Measurements from ENCODE around the gene ASIP. TPM values are rescaled to one million over a fixed set of nuclear protein-coding genes. Genes with fewer than 3 reads are reported as not detected.
"Not testable (repeated sequence)": the region's sequence is repeated elsewhere in the genome, so short reads cannot be mapped to it uniquely, and the experiment has no call there.

Gene ASIP
- total RNA-seq, 1 experiment from 2014 or later = not detected

DNA sequence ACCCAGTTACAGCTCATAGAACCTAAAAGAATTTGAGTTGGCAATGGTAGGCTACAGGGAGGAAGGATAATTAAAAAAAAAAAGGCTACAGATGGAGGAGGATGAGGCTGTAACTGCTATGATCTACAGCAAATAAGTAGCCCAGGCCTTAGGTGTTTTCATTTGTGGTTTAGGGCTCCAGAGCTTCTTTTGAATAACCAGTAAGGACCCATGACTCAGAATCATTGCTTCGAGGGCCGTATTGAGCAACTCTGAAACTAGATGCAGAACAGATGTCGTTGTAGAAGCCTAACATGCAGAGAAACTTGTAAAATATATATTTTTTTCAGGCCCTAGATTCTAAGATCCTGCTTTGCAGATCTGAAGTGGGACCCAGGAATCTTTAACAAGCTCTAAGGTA is 19.0 kb upstream of the ASIP start:
- no peak overlapping the region for H2BK5ac ChIP-seq (ENCODE audit: insufficient read length, low read length)
- no peak overlapping the region for H3K14ac ChIP-seq (ENCODE audit: insufficient read depth, low read length)
- no peak overlapping the region for H2BK20ac ChIP-seq (ENCODE audit: low read depth, low read length, poor library complexity, severe bottlenecking)
- no peak for DNase-seq
- H2AFZ ChIP-seq (ENCODE audit: low read length) = no peak overlapping the region
- no peak overlapping the region for H4K5ac ChIP-seq (ENCODE audit: insufficient read length, low read depth, low read length)
- no peaks in the 10 kb centered on the region for H3K23me2 ChIP-seq (ENCODE audit: insufficient read length, low read depth, low read length, poor library complexity, severe bottlenecking)
- H3K56ac ChIP-seq (ENCODE audit: insufficient read length, low read depth, low read length) = no peak overlapping the region
- H3K4me1 ChIP-seq (ENCODE audit: insufficient read depth, low read length) = no peaks in the 10 kb centered on the region
- no peaks in the 10 kb centered on the region for H3K79me2 ChIP-seq (ENCODE audit: insufficient read depth, low read length)
- H2BK120ac ChIP-seq (ENCODE audit: low read depth, low read length, poor library complexity, severe bottlenecking) = no peak overlapping the region
- H3K79me1 ChIP-seq (ENCODE audit: insufficient read depth, low read depth, low read length, poor library complexity, severe bottlenecking) = no peaks in the 10 kb centered on the region
- H2BK12ac ChIP-seq (ENCODE audit: insufficient read length, low read depth, low read length) = no peak overlapping the region
- H4K91ac ChIP-seq (ENCODE audit: insufficient read length, low read depth, low read length) = no peak overlapping the region
- no peak overlapping the region for H3K4ac ChIP-seq (ENCODE audit: low read depth, low read length)
- no peaks in the 10 kb centered on the region for H3K27me3 ChIP-seq (ENCODE audit: insufficient read depth, low read length)
- H4K8ac ChIP-seq (replicated peaks; ENCODE audit: insufficient read length, low read depth, low read length) = no peak overlapping the region
- no peak overlapping the region for H2BK15ac ChIP-seq (ENCODE audit: low read depth, low read length)
- no peak overlapping the region for H3K4me2 ChIP-seq (ENCODE audit: insufficient read depth, insufficient read length, low read length)
- Mint-ChIP-seq H3K27me3 (ENCODE audit: low read depth) (peaks cover 41% of the 10 kb centered on the region), H3K36me3 (ENCODE audit: insufficient read depth in 1 of 3, low read depth in 3 of 3) (peaks cover 0 to 4% (median 0%) of the 10 kb centered on the region in 3 experiments; a peak in 2 of 7 replicates), H3K27ac (no peak overlapping the region), H3K4me3 (no peak overlapping the region), H3K9me3 (peaks cover 0 to 7% of the 10 kb centered on the region in 2 experiments; a peak in 1 of 5 replicates), H3K4me1 (no peaks in the 10 kb centered on the region)
- H3T11ph ChIP-seq (ENCODE audit: low read length) = no peak overlapping the region
- H3K9ac ChIP-seq (ENCODE audit: extremely low read depth, insufficient read length, low read length) = no peak overlapping the region
- no CpG with 5 or more reads among the region's 3 CpGs for WGBS (ENCODE audit: extremely low coverage, insufficient read length, low lambda C conversion rate)
- no peak overlapping the region for H2AK5ac ChIP-seq (ENCODE audit: insufficient read length, low read length)
- no peak overlapping the region for H3K27ac ChIP-seq (ENCODE audit: insufficient read length, low read depth, low read length)
- H3K9me3 ChIP-seq (ENCODE audit: control insufficient read depth, low read depth, low read length) = no peaks in the 10 kb centered on the region
- H3K23ac ChIP-seq (ENCODE audit: insufficient read length, low read depth, low read length) = no peak overlapping the region
- H3K18ac ChIP-seq (ENCODE audit: insufficient read length, low read depth, low read length) = no peak overlapping the region
- TF ChIP-seq, protein P1, sequence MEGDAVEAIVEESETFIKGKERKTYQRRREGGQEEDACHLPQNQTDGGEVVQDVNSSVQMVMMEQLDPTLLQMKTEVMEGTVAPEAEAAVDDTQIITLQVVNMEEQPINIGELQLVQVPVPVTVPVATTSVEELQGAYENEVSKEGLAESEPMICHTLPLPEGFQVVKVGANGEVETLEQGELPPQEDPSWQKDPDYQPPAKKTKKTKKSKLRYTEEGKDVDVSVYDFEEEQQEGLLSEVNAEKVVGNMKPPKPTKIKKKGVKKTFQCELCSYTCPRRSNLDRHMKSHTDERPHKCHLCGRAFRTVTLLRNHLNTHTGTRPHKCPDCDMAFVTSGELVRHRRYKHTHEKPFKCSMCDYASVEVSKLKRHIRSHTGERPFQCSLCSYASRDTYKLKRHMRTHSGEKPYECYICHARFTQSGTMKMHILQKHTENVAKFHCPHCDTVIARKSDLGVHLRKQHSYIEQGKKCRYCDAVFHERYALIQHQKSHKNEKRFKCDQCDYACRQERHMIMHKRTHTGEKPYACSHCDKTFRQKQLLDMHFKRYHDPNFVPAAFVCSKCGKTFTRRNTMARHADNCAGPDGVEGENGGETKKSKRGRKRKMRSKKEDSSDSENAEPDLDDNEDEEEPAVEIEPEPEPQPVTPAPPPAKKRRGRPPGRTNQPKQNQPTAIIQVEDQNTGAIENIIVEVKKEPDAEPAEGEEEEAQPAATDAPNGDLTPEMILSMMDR (conservative IDR thresholded peaks at IDR 0.05) = no peak
- no peaks in the 10 kb centered on the region for H4K20me1 ChIP-seq (ENCODE audit: control insufficient read depth, insufficient read depth, insufficient read length)

DNA sequence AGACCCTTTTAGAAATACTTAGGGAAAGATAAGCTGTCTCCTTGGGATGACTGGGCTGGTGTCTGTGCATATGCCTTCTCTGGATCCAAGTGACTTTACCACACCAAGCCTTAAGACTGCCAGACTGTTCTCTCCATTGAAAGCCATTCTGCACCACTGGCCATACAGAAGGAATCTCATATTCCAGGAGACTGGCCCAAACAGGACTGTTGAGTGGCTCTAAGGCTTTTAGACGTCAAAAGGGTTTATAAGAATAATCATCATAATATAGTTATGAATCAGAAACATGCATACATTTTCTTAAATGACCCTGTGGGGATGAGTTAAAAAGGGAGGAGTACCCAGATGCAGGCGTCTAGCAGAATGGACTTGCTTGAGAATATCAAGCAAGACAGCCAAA is 17.0 kb upstream of the ASIP start:
- not testable (repeated sequence) for H3K18ac ChIP-seq (ENCODE audit: insufficient read length, low read depth, low read length); H3K79me2 ChIP-seq (ENCODE audit: insufficient read depth, low read length); H3K4ac ChIP-seq (ENCODE audit: low read depth, low read length); H3K23me2 ChIP-seq (ENCODE audit: insufficient read length, low read depth, low read length, poor library complexity, severe bottlenecking); H3K4me1 Mint-ChIP-seq; H3K4me3 Mint-ChIP-seq; H4K91ac ChIP-seq (ENCODE audit: insufficient read length, low read depth, low read length); H4K5ac ChIP-seq (ENCODE audit: insufficient read length, low read depth, low read length); DNase-seq; H4K20me1 ChIP-seq (ENCODE audit: control insufficient read depth, insufficient read depth, insufficient read length); H3K4me2 ChIP-seq (ENCODE audit: insufficient read depth, insufficient read length, low read length); H4K8ac ChIP-seq (replicated peaks; ENCODE audit: insufficient read length, low read depth, low read length); H3K27me3 ChIP-seq (ENCODE audit: insufficient read depth, low read length); H3K79me1 ChIP-seq (ENCODE audit: insufficient read depth, low read depth, low read length, poor library complexity, severe bottlenecking); H3K36me3 Mint-ChIP-seq (ENCODE audit: insufficient read depth in 1 of 3, low read depth in 3 of 3); H3K27ac ChIP-seq (ENCODE audit: insufficient read length, low read depth, low read length); H2BK5ac ChIP-seq (ENCODE audit: insufficient read length, low read length); H3K27ac Mint-ChIP-seq; H3K9ac ChIP-seq (ENCODE audit: extremely low read depth, insufficient read length, low read length); H3K14ac ChIP-seq (ENCODE audit: insufficient read depth, low read length); H3K9me3 ChIP-seq (ENCODE audit: control insufficient read depth, low read depth, low read length); H3K23ac ChIP-seq (ENCODE audit: insufficient read length, low read depth, low read length); H3K9me3 Mint-ChIP-seq; H3K56ac ChIP-seq (ENCODE audit: insufficient read length, low read depth, low read length); H2BK20ac ChIP-seq (ENCODE audit: low read depth, low read length, poor library complexity, severe bottlenecking); H2BK120ac ChIP-seq (ENCODE audit: low read depth, low read length, poor library complexity, severe bottlenecking); H2BK12ac ChIP-seq (ENCODE audit: insufficient read length, low read depth, low read length); H3K4me1 ChIP-seq (ENCODE audit: insufficient read depth, low read length); H2AFZ ChIP-seq (ENCODE audit: low read length); H2BK15ac ChIP-seq (ENCODE audit: low read depth, low read length); H2AK5ac ChIP-seq (ENCODE audit: insufficient read length, low read length); H3T11ph ChIP-seq (ENCODE audit: low read length)
- no CpG with 5 or more reads among the region's 2 CpGs for WGBS (ENCODE audit: extremely low coverage, insufficient read length, low lambda C conversion rate)
- H3K27me3 Mint-ChIP-seq (ENCODE audit: low read depth) = peaks cover 20% of the 10 kb centered on the region

Measured in H9 (cell line).